ENCODE data around the gene ARFGEF2. TPM values are rescaled to one million over a fixed set of nuclear protein-coding genes. Genes with fewer than 3 reads are reported as not detected.

The ARFGEF2 gene
- total and polyA plus RNA-seq, 11 donors: 7.5 to 52.7 (median 40.2) TPM

GRCh38 chr20:48897305-48898010, 24.1 kb upstream of the ARFGEF2 start:
- Histone ChIP-seq H3K9me3 (peaks cover 0 to 17% (median under 1%) of the 10 kb centered on the region in 12 donors), H3K4me3 (no peak overlapping the region), H3K27ac (peak overlapping the region in 3 of 12 donors; percentile 6 to 59 (median 8)), H3K27me3 (no peaks in the 10 kb centered on the region), H3K4me1 (peaks cover 0 to 24% (median 4%) of the 10 kb centered on the region in 12 donors), H3K36me3 (no peaks in the 10 kb centered on the region)
- DNase-seq (no peak), ATAC-seq (peak; percentile 55 to 82 (median 75))
- intact Hi-C loops (cut with DNase I): loop anchor here in 1 of 10 donors (10.0 kb wide), 1 partner anchor 63 kb away; no protein-coding TSS in a partner anchor
- no peak for TF ChIP-seq POLR2A (IDR thresholded peaks at IDR 0.05)
- TF ChIP-seq, protein P1, sequence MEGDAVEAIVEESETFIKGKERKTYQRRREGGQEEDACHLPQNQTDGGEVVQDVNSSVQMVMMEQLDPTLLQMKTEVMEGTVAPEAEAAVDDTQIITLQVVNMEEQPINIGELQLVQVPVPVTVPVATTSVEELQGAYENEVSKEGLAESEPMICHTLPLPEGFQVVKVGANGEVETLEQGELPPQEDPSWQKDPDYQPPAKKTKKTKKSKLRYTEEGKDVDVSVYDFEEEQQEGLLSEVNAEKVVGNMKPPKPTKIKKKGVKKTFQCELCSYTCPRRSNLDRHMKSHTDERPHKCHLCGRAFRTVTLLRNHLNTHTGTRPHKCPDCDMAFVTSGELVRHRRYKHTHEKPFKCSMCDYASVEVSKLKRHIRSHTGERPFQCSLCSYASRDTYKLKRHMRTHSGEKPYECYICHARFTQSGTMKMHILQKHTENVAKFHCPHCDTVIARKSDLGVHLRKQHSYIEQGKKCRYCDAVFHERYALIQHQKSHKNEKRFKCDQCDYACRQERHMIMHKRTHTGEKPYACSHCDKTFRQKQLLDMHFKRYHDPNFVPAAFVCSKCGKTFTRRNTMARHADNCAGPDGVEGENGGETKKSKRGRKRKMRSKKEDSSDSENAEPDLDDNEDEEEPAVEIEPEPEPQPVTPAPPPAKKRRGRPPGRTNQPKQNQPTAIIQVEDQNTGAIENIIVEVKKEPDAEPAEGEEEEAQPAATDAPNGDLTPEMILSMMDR (IDR thresholded peaks at IDR 0.05): no peak
- 43 to 55% (median 53%) methylated on average over 4 of the region's 4 CpGs for WGBS, 4 donors

GRCh38 chr20:48898210-48898609, 23.3 kb upstream of the ARFGEF2 start:
- no peak overlapping the region for H3K4me3 ChIP-seq
- TF ChIP-seq, protein P1 (IDR thresholded peaks at IDR 0.05): no peak
- TF ChIP-seq POLR2A (IDR thresholded peaks at IDR 0.05): no peak
- intact Hi-C loops (cut with DNase I): loop anchor here in 1 of 10 donors (10.0 kb wide), 1 partner anchor 63 kb away; no protein-coding TSS in a partner anchor
- no peaks in the 10 kb centered on the region for H3K27me3 ChIP-seq
- no peaks in the 10 kb centered on the region for H3K36me3 ChIP-seq
- peaks cover 0 to 14% (median under 1%) of the 10 kb centered on the region in 12 donors for H3K9me3 ChIP-seq
- H3K4me1 ChIP-seq: peaks cover 0 to 24% (median 4%) of the 10 kb centered on the region in 12 donors
- 80 to 91% (median 84%) methylated on average over 10 of the region's 10 CpGs for WGBS, 4 donors
- H3K27ac ChIP-seq: no peak overlapping the region
- DNase-seq (no peak), ATAC-seq (no peak)

- Histone ChIP-seq H3K27ac (no peak overlapping the region), H3K36me3 (no peaks in the 10 kb centered on the region), H3K4me3 (no peak overlapping the region), H3K27me3 (no peaks in the 10 kb centered on the region), H3K9me3 (peaks cover 0 to 6% (median 0%) of the 10 kb centered on the region in 12 donors), H3K4me1 (peaks cover 0 to 24% (median 4%) of the 10 kb centered on the region in 12 donors)
- ATAC-seq: no peak
- no peak for DNase-seq
- TF ChIP-seq, protein P1 (IDR thresholded peaks at IDR 0.05): no peak
- no peak for TF ChIP-seq POLR2A (IDR thresholded peaks at IDR 0.05)
- 89 to 93% (median 90%) methylated on average over 5 of the region's 5 CpGs for WGBS, 4 donors
- intact Hi-C loops (cut with DNase I): loop anchor here in 1 of 10 donors (10.0 kb wide), 1 partner anchor 64 kb away; no protein-coding TSS in a partner anchor
Observed at GRCh38 chr20:48898896-48899530, 22.5 kb upstream of the ARFGEF2 start.

DNA sequence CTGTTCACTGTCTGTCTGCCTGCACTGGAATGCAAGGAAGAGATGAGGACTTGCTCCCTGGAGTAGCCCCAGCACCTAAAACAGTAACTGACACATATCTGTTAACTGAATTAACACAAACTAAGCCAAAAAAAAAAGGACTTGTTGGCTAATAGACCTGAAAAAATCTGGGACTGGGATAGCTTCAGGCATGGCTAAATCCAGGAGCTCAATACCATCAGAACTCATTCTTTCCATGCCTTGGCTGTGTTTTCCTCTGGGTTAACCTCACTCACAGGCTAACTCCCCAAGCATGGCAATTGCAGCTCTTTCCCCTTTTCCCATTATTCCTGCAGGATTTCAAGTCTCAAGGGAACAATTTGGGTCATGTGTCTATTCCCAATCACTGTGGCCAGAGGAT, 21.6 kb upstream of the ARFGEF2 start:
- intact Hi-C loops (cut with DNase I): loop anchor here in 5 of 10 donors (5.0 to 10.0 kb wide), 4 partner anchors 63 to 75 kb away; partner anchors contain the start of gene PREX1 (in 3 of the 5)
- no peak for ATAC-seq
- TF ChIP-seq POLR2A (IDR thresholded peaks at IDR 0.05): no peak
- TF ChIP-seq, protein P1 (IDR thresholded peaks at IDR 0.05): no peak

More for the DNA sequence above, 21.6 kb upstream of the ARFGEF2 start:
- H3K36me3 ChIP-seq: no peaks in the 10 kb centered on the region
- no peak overlapping the region for H3K4me3 ChIP-seq
- no peak overlapping the region for H3K27ac ChIP-seq
- DNase-seq: no peak
- peaks cover 0 to 29% (median 6%) of the 10 kb centered on the region in 12 donors for H3K4me1 ChIP-seq
- no peaks in the 10 kb centered on the region for H3K9me3 ChIP-seq
- H3K27me3 ChIP-seq: no peaks in the 10 kb centered on the region
